GM21360 (cell line): Measurements from ENCODE around the gene DOCK10.
"Not testable (repeated sequence)": the region's sequence is repeated elsewhere in the genome, so short reads cannot be mapped to it uniquely, and the experiment has no call there.

Experiments used
- ATAC-seq: cut with Tn5 transposase; IDR thresholded peaks from one replicate; pipeline ENCODE4 v1.9.1; 2021; ENCODE audit warnings: mild to moderate bottlenecking, moderate library complexity; ENCODE audit not compliant: unreplicated experiment

DOCK10 gene

DNA sequence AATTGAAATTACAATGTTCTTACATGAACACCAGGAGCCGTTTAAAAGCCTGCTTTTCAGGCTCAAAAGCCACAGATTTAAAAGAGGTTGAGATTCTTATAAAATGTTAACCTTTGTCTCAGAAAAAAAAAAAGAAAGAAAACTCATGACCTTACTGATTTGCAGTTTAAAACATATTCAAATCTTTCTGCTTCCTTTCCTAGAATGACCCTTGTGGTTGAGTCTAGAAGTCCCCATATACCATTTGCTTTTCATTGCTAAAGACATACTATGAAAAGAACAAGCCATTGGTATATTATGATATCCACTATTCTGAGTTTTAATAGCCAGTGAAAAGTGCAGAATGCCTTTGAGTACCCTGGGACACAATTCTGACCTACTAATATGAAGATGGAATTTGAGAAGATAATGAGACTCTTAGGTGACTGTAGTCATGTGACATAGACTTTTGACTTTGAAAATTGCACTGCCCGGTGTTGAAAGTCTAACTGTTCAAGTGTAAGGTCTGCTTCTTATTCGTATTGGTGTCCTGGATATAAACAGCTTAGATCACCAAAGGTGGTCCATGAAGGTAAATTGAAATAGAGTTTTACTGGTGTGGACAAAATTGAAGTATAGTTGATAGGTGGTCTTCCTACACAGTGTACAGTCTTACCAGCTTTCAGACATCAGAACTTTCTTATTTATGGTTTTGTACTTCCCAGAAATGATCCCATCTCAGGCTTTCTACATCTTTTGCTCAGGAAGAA is 117.0 kb downstream of the DOCK10 start:
- ATAC-seq = peak; percentile 23

DNA sequence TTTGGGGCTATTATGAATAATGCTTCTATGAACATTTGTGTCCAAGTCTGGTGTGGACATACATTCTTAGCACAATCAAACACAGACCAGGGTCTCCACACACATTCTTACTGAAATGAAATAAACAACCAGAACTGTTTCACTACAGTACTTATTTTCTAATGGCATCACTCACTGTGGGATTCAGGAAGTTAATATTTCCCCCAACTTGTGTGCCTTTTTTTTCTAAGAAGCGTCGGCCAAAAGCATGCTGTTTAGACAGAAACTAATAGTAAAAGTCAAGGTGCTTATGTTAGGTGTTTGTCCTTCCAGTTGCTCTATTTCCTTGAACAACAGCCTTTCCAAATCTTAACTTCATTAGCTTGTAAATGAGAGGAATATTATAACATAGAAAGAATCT is 117.6 kb downstream of the DOCK10 start:
- no peak for ATAC-seq

DNA sequence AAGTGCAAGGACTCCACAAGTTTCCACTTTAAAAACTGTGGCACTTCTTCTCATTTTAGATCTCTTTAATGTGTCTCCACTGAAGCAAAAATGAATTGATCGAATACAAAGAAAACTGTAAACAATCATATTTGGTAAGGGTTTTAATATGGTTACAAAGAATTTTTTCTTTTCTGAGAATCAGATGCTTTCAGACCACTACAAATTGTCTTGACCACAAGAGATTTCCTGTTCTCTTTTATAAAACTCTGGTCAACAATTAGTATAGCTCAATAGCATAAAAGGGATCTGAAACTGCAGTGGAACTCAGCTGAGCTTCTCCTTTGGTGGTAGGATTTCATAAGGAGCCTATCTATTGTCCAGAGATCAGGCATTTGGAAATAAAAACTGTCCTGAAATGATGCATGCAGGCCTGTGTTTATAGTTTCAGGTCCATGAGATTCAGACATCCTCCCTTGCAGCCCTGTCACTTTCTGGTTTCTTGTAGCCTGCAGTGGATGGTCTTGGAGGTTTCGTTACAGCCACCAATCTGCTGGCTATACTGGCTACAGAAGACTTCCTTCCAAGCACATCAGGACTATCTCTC is 120.0 kb downstream of the DOCK10 start:
- peak; percentile 53 for ATAC-seq

DNA sequence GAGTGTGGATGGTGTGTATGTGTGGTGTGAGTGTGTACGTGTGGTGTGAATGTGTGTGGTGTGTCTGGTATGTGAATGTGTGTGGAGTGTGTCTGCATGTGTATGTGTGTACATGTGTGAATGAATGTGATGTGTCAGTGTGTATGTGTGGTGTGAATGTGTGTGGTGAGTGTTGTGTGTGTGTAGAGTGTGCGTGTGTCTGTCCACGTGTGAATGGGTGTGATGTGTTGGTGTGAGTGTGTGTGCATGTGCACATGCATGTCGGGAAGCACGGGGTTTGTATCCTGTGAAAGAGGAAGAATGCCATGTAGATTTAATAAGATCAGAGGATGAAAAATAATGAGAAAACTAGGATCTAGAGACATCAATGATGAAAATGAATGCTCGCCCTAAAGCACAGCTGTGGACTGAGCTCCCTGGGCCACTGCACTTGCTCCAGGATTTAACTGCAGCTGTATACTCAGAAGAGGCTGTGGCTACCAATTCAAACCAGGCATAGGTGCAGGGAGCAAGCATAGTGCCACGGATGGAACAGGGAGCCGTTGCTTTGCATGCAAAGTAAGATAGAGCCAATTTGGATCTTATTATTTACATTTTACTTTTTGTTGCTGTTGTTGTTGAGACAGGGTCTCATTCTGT is 122.7 kb downstream of the DOCK10 start:
- ATAC-seq = no peak

DNA sequence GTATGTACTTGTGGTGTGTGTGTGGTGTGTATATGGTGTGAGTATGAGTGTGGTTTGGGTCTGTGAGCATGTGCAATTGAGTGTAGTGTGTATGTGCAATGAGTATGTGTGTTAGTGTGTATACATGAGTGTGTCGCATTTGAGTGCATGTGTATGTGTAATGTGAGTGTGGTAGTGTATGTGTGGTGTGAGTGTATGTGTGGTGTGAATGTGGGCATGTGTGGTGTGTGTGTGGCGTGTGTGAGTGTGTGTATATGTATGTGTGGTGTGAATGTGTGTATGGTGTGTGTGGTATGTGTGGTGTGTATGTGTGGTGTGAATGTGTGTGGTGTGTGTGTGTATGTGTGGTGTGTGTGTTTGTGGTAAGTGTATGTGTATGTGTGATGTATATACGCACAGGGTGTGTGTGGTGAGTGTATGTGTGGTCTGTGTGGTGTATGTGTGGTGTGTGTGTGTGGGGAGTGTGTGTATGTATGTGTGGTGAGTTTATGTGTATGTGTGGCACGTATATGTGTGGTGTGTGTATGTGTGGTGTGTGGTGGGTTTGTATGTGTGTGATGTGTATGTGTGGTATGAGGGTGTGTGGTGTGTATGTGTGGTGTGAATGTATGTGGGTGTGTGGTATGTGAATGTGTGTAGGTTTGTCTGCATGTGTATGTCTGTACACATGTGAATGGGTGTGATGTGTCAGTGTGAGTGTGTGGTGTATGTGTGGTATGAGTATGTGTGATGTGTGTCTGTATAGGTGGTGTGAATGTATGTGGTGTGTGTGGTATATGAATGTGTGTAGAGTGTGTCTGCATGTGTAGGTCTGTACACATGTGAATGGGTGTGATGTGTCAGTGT is 123.4 kb downstream of the DOCK10 start:
- no peak for ATAC-seq

DNA sequence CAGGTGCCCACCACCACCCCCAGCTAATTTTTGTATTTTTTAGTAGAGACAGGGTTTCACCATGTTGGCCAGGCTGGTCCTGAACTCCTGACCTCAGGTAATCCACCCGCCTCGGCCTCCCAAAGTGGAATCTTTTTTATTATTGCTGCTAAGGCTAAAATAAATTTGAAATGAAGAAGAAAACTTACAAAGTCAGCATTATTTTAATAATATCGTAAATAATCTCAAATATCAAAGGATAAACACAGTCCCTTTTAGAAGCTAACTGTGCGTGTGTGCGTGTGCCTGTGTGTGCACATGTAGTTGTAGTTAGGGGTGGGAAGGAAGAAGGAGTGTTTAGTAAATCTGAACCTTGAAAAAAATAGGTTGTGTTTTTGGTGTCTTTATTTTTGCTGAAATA is 125.0 kb downstream of the DOCK10 start:
- ATAC-seq = not testable (repeated sequence)

DNA sequence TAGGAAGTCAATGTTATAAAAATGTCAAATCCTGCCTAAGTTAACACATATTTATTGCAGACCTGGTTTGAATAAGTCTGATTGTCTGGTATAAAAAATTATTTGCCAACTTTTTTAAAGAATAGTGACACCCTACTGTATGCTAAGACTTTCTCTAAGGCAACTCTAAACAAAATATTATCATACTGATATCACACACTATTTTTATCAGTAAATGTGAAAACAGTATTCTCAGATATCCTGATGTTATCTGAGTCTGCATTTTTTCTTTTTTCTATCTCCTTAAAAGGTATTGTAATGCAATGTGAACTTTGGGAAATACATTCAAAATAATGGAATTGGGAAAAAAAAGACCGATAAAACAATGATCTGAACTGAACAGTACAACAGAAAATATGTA is 127.1 kb downstream of the DOCK10 start:
- no peak for ATAC-seq

DNA sequence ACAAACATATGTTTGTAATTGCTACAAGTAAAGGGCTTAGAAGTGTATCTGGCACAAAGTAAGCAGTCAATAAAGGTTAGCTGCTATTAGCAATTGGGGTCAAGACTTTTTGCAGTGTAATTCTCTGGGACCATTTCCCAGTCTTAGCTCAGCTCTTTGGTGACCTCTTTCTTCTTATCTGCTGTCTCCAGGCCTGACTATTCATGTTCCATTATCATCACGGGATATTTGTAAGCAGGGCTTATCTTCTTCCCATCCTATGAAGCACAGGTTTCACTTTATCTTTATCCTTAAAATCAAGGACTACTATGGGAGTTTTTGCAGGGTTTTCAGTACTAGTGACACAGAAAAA is 131.7 kb downstream of the DOCK10 start:
- no peak for ATAC-seq

DNA sequence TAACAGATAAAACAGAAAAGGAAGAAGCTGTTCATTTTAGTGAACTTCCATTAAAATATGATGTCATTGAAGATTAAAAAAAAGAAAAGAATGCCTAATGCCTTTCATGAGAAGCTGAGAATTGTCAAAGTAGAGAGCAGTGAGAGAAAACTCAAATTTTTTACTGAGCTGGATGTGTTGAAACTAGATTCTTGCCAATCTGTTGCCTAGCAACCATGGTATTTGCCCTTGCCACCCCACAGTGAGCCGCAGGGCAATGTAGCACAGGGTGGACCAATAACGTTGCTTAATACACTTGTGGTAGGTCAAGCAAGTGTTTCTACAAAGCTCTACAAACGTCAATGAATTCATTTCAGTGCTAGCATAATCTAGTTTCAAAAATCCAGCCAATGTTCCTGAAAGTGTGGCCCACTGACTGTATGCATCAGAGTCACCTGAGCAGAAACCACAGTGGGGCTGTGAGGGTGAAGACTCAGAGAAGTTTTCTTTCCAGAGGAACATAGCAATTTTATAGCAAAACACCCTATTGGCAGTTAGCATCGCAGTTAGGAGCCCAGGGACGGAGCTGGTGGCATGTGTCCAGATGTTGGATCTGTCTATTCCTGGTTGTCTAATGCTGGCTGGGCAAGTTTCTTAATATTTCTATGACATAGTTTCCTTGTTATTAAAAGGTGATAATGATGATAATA is 132.2 kb downstream of the DOCK10 start:
- ATAC-seq = no peak

DNA sequence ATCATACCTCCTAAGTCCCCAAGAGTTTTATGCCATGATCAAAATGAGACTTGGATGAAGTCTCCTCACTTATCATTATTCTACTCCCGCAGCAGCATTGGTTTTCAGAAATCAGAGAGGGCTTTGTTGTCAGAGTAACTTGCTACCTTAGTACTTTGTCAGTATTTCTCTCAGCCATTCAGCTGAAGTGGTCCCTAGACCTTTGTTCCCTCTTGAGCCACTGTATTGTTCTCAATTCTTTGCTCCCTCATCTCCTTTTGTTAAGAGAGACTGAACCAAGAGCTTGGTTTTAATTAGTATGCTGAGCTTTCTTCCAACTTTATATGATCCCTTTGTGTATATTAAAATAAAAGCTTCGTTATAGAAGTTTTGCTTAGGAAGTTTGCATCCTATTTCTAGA is 133.4 kb downstream of the DOCK10 start:
- no peak for ATAC-seq

DNA sequence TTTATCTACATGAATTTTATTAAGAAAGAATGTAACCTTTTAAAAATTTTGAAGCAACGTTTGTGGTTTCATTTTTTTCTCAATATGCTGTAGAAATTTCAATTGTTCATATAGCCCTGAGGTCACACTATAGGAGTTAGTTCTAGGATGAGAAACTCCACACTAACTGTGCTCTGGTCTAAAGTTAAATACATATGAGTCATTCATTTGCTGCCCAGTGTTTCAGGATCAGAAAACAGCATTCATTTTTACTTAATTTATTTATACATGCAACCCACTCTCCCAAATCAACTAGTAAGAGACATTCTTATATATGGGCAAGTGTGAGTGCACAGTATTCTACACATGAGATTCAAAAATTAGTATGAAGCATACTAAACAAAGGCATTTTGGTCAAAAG is 137.9 kb downstream of the DOCK10 start:
- ATAC-seq = peak; percentile 81

DNA sequence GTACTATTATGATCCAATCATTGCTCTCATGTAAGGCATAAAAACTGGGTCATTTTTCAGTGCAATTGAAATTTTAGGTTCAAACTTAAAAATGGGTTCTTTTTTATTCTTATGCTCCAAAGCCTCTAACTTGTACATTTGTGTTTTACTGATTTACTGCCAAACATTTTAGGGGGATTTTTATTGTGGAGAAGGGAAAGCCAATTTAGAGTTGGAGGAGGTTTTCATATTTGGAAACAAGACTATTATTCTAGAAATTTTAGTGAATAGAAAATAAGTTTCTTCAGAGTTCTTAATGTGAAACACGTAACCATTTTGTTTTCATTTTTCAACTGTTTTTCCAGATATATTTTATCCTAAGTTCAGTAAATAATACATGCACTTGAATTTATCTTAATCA is 138.6 kb downstream of the DOCK10 start:
- no peak for ATAC-seq

DNA sequence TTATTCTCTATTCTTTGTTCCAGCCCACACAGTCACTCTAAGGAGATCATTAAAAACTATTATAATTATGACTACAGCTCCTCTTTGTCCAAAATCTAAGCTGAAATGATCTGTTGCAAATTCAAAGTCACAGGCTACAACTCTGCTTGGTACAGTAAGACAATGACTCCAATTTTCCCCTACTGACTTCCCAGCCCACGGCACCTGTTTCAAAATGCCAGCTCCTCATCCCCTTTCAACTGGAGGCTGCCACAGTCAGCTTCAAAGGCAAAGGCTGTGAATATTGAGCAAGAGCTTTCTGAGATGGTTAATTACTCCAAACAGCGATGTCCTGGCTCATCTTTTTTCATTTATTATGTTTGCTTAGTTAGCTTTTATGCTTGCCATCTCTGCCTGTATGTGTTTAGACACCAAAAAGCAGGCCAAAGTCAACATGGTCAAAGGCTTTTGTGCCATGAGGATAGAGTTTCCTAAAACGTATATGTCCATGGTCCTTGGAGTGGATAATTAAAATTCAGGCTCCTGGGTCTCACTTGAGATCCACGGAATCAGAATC is 141.1 kb downstream of the DOCK10 start:
- no peak for ATAC-seq

DNA sequence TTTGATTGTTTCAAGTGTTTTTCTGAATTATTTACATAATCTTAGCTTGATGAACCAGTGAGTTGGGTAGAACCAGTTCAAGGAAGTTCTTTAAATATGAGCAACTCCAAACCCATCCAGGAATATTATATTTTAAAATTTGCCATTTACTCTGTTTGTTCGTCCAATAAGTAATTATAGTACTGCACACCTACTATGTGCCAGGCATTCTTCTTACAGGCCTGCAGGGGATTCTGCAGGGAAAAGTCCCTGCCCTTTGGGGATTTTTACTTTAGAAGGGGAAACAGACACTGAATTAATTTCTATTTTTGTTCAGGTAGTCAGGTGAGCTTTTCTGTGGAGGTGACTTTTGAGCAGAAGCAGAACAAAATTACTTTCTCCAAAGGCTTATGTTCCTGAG is 146.9 kb downstream of the DOCK10 start:
- ATAC-seq = no peak

DNA sequence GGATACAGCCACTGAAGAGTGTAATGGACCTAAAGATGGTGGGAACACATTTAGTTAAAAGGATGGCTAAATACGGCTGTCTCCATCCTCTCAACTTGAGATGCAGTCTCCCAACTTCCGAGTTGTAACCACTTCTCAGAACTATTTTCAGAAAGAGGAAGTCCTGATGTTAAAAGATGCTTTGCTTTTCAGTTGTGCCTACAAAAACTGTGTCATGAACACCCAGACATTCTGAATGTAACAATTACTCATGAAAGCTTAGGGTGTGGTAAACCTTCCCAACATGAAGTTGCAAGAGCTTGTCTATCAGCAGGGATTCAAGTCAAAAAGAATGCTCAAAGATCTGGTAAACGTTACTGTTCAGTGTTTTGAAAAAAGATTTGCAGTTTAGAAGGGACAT is 147.9 kb downstream of the DOCK10 start:
- ATAC-seq = peak; percentile 87

DNA sequence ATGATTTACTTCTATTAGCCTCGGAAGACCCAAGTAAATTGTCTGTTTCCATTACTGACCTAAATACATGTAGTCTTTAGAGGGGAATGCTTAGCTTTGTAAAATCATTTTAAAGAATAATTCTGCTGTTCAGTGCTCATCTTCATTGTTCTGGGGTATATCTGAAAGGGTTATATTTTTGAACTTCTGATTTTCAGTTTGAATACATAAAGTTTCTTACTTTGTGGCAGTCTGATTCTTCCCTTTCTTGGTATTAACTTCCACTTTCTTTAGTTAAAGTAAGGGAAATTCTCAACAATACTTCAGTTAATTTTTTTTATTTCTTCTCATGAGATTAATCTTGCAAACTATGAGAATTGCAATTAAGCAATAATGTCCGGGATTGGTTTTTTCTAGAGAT is 148.4 kb downstream of the DOCK10 start:
- no peak for ATAC-seq

DNA sequence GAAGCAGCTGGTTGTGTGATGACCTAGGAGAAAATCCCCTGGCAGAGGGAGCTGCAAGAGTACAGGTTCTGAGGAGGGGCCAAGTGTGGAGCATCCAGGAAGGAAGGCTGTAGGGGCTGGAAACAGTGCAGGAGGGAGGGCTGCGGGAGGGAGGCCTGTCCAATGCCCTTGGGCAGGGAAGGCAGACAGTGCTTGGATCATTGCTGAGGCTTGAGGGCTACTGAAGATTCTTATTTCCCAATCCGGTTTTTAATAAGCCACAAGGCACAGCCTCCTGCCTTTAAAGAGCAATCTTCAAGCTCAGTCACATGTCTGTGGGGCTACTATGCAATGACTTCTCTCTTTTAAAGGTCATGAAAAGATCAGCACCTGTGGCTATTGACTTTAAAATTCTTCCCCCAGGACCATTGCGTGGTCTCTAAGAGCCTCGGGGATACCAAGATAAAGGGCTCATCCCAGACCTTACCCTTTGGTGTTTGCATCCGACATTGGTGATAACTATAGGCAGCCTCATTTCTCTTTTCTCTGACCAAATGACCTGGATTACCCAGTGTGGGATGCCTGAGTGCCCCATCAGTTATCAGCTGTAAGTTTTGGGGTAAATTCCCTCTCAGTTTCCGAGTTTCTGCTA is 149.6 kb downstream of the DOCK10 start:
- no peak for ATAC-seq

DNA sequence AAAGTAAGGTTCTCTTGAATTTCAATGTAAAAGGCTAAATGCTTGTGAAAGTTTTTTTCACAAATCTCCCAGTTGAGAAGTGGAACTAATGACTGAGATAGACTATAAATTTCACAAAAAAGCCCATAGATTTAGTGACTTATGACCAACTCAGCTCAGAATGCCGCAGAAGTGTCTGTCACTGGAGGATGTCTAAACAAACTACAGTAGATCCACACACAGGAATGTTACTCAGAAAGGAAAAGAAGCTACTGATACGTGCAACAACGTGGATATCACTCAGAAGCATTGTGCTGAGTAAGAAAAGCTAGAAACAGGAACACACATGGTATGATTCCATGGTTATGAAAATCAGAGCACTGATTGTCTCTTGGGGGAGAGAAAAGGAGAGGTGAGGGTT is 151.9 kb downstream of the DOCK10 start:
- ATAC-seq = no peak

DNA sequence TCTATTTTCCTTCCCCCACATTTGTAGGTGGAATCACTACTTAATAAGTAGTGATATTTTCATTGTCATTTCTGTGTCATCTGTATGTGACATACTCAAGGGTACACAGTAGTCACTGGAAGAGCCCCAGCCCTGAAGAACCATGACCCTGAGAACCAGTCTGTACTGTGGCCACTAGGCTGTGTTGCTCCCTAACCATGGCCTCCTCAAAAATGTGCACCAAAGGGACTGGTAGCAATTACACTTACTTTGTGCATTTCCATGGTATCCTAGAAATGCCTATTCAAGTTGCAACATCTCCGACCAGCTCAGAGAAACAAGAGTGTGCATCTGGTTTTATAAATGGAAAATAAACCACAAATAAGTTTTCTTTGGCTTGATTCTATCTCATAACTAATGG is 155.1 kb downstream of the DOCK10 start:
- ATAC-seq = peak; percentile 38

DNA sequence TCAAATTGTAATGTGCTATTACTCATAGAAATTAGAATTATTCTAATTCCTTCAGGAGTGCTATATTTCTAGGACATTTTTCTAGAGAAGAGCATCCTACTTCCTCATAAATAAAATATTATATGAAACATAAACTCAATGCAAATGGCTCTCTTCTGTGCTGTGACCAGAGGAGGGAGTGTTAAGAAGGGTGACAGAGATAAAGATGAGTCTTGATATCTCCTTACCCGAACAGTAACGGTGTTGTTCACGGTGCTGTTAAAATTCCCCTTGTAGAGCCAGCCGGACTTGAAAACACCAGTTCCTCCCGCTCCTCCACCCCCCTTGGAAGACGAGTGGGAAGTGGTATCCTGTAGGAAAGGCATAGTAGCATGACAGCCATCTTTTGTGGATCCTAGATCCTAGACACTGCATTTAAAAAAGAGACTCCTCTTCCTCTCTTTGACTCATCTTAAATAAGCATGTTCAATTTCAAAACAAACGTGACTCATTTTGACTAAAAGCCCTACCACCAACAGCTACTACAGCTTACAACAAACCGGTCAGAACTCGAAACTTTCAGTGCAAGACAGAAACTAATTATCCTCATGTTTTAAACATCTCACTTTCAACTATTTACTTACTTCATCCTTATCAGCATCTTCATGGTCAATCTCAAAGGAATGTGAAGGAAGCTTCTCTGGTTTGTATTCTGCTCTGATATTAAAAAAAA is 156.3 kb downstream of the DOCK10 start:
- ATAC-seq = peak; percentile 90
